ENCODE data around the gene AKAP13.

Gene AKAP13

GRCh38 chr15:85581495-85581894, 201.1 kb downstream of the AKAP13 start:
- peak; percentile 58 for DNase-seq

- DNase-seq = peak; percentile 70
Measured at GRCh38 chr15:85582131-85583079, 202.0 kb downstream of the AKAP13 start.

- peak; percentile 35 for DNase-seq
Measured at GRCh38 chr15:85583442-85583841, 203.0 kb downstream of the AKAP13 start.

GRCh38 chr15:85583923-85584390, 203.6 kb downstream of the AKAP13 start:
- peak; percentile 71 for DNase-seq

- DNase-seq = no peak
Measured at GRCh38 chr15:85584872-85585271, 204.5 kb downstream of the AKAP13 start.

- peak; percentile 42 for DNase-seq
Measured at GRCh38 chr15:85586196-85586595, 205.8 kb downstream of the AKAP13 start.

- no peak for DNase-seq
Measured at GRCh38 chr15:85587707-85588411, 207.5 kb downstream of the AKAP13 start.

- DNase-seq = no peak
Measured at GRCh38 chr15:85588677-85589076, 208.3 kb downstream of the AKAP13 start.

- DNase-seq = no peak
Measured at GRCh38 chr15:85589851-85590250, 209.4 kb downstream of the AKAP13 start.

- no peak for DNase-seq
Measured at GRCh38 chr15:85591622-85592021, 211.2 kb downstream of the AKAP13 start.

- DNase-seq = no peak
Measured at GRCh38 chr15:85592148-85592547, 211.7 kb downstream of the AKAP13 start.

GRCh38 chr15:85593809-85594445, 213.5 kb downstream of the AKAP13 start:
- no peak for DNase-seq

GRCh38 chr15:85595804-85596536, 215.6 kb downstream of the AKAP13 start:
- no peak for DNase-seq

GRCh38 chr15:85597155-85597815, 216.9 kb downstream of the AKAP13 start:
- no peak for DNase-seq

GRCh38 chr15:85598219-85598618, 217.8 kb downstream of the AKAP13 start:
- no peak for DNase-seq

- no peak for DNase-seq
Measured at GRCh38 chr15:85598718-85599398, 218.5 kb downstream of the AKAP13 start.

- DNase-seq = no peak
Measured at GRCh38 chr15:85600001-85600400, 219.6 kb downstream of the AKAP13 start.

GRCh38 chr15:85603160-85603559, 222.8 kb downstream of the AKAP13 start:
- no peak for DNase-seq

GRCh38 chr15:85603703-85604102, 223.3 kb downstream of the AKAP13 start:
- no peak for DNase-seq

- DNase-seq = no peak
Measured at GRCh38 chr15:85604194-85604593, 223.8 kb downstream of the AKAP13 start.

- DNase-seq = no peak
Measured at GRCh38 chr15:85606738-85607137, 226.3 kb downstream of the AKAP13 start.

All from stimulated activated CD8-positive, alpha-beta memory T cell treated with anti-CD3 and anti-CD28 coated beads, Interleukin-4, amount 100 ng/mL, for 48 hours (primary cell).